ENCODE measurements around the gene SUCO. TPM values are rescaled to one million over a fixed set of nuclear protein-coding genes. Genes with fewer than 3 reads are reported as not detected.

SUCO gene
- total and polyA plus RNA-seq, 2 donors (not counting 3 experiments of a cell fraction or from before 2014, with no cell fraction given) = 5.1 to 27.2 TPM

DNA sequence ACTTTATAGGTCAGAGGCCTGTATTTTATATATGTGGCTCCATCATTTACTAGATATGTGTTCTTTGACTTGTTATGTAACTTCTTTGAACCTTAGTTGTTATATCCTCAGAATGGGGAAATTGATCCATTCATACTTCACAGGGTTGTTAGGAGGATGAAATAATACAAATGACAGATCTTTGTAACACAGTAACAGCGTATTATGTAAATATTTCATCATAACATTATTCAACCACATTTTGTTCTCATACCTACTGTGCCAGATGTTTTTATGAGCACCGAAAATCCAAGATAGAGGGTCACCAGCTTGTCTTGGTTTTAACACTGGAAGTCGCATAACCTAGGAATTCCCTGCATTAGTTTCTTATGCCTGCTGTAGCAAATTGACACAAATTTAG is 3.3 kb downstream of the SUCO start:
- Histone ChIP-seq H3K27me3 (ENCODE audit: control insufficient read depth in 2 of 2, insufficient read depth in 2 of 2, low read length in 2 of 2) (no peaks in the 10 kb centered on the region), H3K4me3 (replicated peaks in 1 of 3; ENCODE audit: insufficient read depth in 1 of 3, low read depth in 1 of 3, low read length in 3 of 3) (no peak overlapping the region), H3K4me1 (ENCODE audit: control insufficient read depth, extremely low read depth, insufficient read depth, low read length) (peaks cover 14% of the 10 kb centered on the region), H3K36me3 (ENCODE audit: control insufficient read depth in 2 of 2, extremely low read depth in 1 of 2, insufficient read depth in 2 of 2, low read length in 2 of 2) (no peaks in the 10 kb centered on the region), H3K4me2 (ENCODE audit: insufficient read depth, low read length) (no peak overlapping the region), H3K9me1 (replicated peaks; ENCODE audit: control insufficient read depth, extremely low read depth, insufficient read depth, low read length) (no peaks in the 10 kb centered on the region), H3K9me3 (replicated peaks; ENCODE audit: control insufficient read depth, insufficient read depth, low read length) (no peaks in the 10 kb centered on the region), H3K79me2 (ENCODE audit: control insufficient read depth, insufficient read depth, low read length) (peaks cover 75% of the 10 kb centered on the region), H4K20me1 (replicated peaks; ENCODE audit: control insufficient read depth, extremely low read depth, insufficient read depth, low read length) (peaks cover 12% of the 10 kb centered on the region), H2AFZ (ENCODE audit: low read depth, low read length) (no peak overlapping the region), H3K9ac (replicated peaks; ENCODE audit: extremely low read depth, insufficient read depth, low read length) (no peak overlapping the region), H3K27ac (ENCODE audit: insufficient read depth, low read depth, low read length) (no peak overlapping the region)
- intact Hi-C loops (cut with micrococcal nuclease) (loop anchor here (10.0 kb wide), 1 partner anchor 211 kb away; no protein-coding TSS in a partner anchor), dilution Hi-C loops (cut with MboI; ENCODE audit: extremely low pct_ligation_motif_present, low sequenced_read_pairs) (no loop called here)
- DNase-seq (ENCODE audit: low read depth, low spot score) (no peak), FAIRE-seq (no peak)
- POLR2A ChIA-PET = no interaction called here
- TF ChIP-seq POLR2AphosphoS5 (IDR thresholded peaks at IDR 0.05; ENCODE audit: insufficient read depth, low read depth, low read length) = no peak
- no peak for TF ChIP-seq GATA2 (IDR thresholded peaks at IDR 0.05; ENCODE audit: insufficient read depth, insufficient read length, low read depth, low read length)
- no peak for TF ChIP-seq FOS (IDR thresholded peaks at IDR 0.05; ENCODE audit: borderline replicate concordance, insufficient read depth, low read length)
- no peak for TF ChIP-seq JUN (IDR thresholded peaks at IDR 0.05; ENCODE audit: borderline replicate concordance, insufficient read depth, insufficient read length, low read depth)
- TF ChIP-seq MYC (IDR thresholded peaks at IDR 0.05; ENCODE audit: low read depth, low read length) = no peak
- TF ChIP-seq MAX (IDR thresholded peaks at IDR 0.05; ENCODE audit: insufficient read depth, insufficient read length) = no peak
- TF ChIP-seq POLR2A (IDR thresholded peaks at IDR 0.05; ENCODE audit: low read depth, low read length) = no peak
- TF ChIP-seq, protein P1, sequence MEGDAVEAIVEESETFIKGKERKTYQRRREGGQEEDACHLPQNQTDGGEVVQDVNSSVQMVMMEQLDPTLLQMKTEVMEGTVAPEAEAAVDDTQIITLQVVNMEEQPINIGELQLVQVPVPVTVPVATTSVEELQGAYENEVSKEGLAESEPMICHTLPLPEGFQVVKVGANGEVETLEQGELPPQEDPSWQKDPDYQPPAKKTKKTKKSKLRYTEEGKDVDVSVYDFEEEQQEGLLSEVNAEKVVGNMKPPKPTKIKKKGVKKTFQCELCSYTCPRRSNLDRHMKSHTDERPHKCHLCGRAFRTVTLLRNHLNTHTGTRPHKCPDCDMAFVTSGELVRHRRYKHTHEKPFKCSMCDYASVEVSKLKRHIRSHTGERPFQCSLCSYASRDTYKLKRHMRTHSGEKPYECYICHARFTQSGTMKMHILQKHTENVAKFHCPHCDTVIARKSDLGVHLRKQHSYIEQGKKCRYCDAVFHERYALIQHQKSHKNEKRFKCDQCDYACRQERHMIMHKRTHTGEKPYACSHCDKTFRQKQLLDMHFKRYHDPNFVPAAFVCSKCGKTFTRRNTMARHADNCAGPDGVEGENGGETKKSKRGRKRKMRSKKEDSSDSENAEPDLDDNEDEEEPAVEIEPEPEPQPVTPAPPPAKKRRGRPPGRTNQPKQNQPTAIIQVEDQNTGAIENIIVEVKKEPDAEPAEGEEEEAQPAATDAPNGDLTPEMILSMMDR (IDR thresholded peaks at IDR 0.05; ENCODE audit: extremely low read depth in 1 of 2, insufficient read depth in 1 of 2, low read depth in 1 of 2, low read length in 2 of 2) = no peak
- no peak for TF ChIP-seq EZH2 (IDR thresholded peaks at IDR 0.05; ENCODE audit: borderline replicate concordance, low read depth, low read length, severe bottlenecking)
- CTCF ChIA-PET = interaction anchor here (1.5 to 1.6 kb wide), 2 partner anchors 9 to 12 kb away, joined by 3 to 6 read pairs; no protein-coding TSS in a partner anchor
- no TSS peak for BruUV-seq (replicated peaks)
